SH-SY5Y (cell line): Measurements from ENCODE around the gene EDN2.

Source experiments
- GATA2 ChIP-seq: IDR thresholded peaks from 2 replicates; pipeline ENCODE4 v1.6.1; 2011; ENCODE audit warnings: mild to moderate bottlenecking, low read depth, low read length
- GATA3 ChIP-seq: IDR thresholded peaks from 2 replicates; pipeline ENCODE4 v1.6.1; 2011; ENCODE audit warnings: low read depth, mild to moderate bottlenecking, low read length, moderate library complexity

DNA sequence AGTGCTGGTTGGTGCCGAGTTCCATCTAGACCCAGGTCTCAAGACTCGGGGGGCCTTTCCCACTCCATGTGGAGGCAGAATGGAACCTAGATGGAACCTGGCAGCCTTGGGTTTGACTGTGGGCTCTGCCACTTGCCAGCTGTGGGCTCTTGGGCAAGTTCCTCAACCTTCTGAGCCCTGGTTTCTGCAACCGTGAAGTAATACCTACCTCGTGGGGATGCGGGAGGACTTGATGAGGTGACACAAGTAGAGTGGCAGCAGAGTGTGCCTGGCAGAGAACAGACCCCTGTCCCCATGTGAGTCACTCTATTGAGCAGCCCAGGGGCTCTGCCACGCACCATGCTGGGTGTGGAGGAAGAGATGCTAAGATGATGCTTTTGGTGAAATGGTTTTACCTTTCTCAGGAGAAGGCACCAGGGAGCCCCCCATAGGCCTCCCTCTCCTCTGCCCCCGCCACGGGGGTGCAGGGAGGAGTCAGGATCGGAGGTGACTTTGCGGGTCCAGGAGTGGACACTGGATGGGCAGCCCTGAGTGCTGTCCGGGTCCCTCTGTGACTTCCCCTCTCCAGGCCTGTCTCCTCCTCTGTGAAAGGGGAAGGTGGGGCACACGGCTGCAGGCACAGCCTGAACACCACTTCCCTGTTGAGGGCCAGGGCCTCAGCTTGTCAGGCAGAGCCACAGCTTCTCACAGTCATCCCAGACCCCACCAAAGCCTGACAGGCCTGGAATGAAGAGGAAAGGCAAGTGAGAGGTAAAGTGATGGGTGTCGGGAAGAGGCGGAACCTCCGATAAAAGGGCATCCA lies 36.7 kb upstream of the EDN2 start:
- no peak for TF ChIP-seq GATA3
- no peak for TF ChIP-seq GATA2
